ENCODE data around the gene CCDC85C.

DNA sequence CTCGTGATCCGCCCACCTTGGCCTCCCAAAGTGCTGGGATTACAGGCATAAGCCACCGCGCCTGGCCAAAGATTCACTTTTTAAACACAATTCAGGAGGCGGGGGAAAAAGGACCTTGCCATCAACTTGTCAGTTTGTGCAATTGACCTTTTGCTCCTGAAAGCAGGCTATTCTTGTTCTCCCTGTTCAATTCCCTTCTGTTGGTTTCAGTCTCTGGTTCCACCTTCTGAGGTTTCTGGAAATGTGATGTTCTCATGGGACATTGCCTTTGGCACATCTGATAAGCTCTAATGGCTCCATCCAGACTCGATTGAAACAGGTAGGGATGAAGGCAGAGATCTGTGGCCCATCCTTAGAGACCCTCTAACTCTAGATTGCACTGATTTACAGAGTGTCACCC, 17.9 kb upstream of the CCDC85C start:
- TF ChIP-seq CEBPB (IDR thresholded peaks at IDR 0.05; ENCODE audit: low read depth, low read length) = no peak
- TF ChIP-seq, protein P1, sequence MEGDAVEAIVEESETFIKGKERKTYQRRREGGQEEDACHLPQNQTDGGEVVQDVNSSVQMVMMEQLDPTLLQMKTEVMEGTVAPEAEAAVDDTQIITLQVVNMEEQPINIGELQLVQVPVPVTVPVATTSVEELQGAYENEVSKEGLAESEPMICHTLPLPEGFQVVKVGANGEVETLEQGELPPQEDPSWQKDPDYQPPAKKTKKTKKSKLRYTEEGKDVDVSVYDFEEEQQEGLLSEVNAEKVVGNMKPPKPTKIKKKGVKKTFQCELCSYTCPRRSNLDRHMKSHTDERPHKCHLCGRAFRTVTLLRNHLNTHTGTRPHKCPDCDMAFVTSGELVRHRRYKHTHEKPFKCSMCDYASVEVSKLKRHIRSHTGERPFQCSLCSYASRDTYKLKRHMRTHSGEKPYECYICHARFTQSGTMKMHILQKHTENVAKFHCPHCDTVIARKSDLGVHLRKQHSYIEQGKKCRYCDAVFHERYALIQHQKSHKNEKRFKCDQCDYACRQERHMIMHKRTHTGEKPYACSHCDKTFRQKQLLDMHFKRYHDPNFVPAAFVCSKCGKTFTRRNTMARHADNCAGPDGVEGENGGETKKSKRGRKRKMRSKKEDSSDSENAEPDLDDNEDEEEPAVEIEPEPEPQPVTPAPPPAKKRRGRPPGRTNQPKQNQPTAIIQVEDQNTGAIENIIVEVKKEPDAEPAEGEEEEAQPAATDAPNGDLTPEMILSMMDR (IDR thresholded peaks at IDR 0.05; ENCODE audit: control extremely low read depth in 1 of 3, insufficient read depth in 1 of 3, low read depth in 1 of 3, low read length in 3 of 3) = no peak
- no peak for TF ChIP-seq POLR2AphosphoS5 (IDR thresholded peaks at IDR 0.05; ENCODE audit: low read depth, low read length)
- TF ChIP-seq CBX5 (IDR thresholded peaks at IDR 0.05; ENCODE audit: low read depth, low read length) = no peak
- no peak for TF ChIP-seq RFX5 (IDR thresholded peaks at IDR 0.05; ENCODE audit: borderline replicate concordance, low read depth, low read length)
- TF ChIP-seq POLR2A (IDR thresholded peaks at IDR 0.05; ENCODE audit: control extremely low read depth in 1 of 2, low read depth in 2 of 2, low read length in 2 of 2) = no peak

Data from H1 (cell line).